Lower lobe of right lung (tissue), 2 donors: Measurements from ENCODE around the gene LHX3. TPM values are rescaled to one million over a fixed set of nuclear protein-coding genes. Genes with fewer than 3 reads are reported as not detected.
"Not testable (repeated sequence)": the region's sequence is repeated elsewhere in the genome, so short reads cannot be mapped to it uniquely, and the experiment has no call there.

ENCODE experiments used
- ATAC-seq, 2 donors: fragments of 200-7000 bp; cut with Tn5 transposase; one replicate each; pipeline ENCODE4 v1.9.1; 2020 to 2022; ENCODE audit warnings: mild to moderate bottlenecking in 2 of 2, moderate library complexity in 2 of 2
- DNase-seq: peaks from one replicate; pipeline ENCODE4 v3.0.0-alpha.2; 2020
- H3K27ac ChIP-seq: fragments of 200-600 bp; one replicate; pipeline ENCODE4 v1.8.0; 2022
- H3K27me3 ChIP-seq: fragments of 200-600 bp; one replicate; pipeline ENCODE4 v1.8.0; 2022; ENCODE audit warnings: low read depth
- H3K36me3 ChIP-seq: fragments of 200-600 bp; one replicate; pipeline ENCODE4 v1.8.0; 2022; ENCODE audit warnings: mild to moderate bottlenecking
- H3K4me1 ChIP-seq: fragments of 200-600 bp; one replicate; pipeline ENCODE4 v1.8.0; 2022
- H3K4me3 ChIP-seq: fragments of 200-600 bp; one replicate; pipeline ENCODE4 v1.8.0; 2022; ENCODE audit warnings: mild to moderate bottlenecking
- H3K9me3 ChIP-seq: fragments of 200-600 bp; one replicate; pipeline ENCODE4 v1.8.0; 2022
- CTCF ChIP-seq: fragments of 200-600 bp; IDR thresholded peaks from one replicate; pipeline ENCODE4 v1.8.0; 2022; ENCODE audit warnings: antibody characterized with exemption, mild to moderate bottlenecking
- intact Hi-C: fragments of 100-400 bp; cut with DNase I; formaldehyde crosslinking; loops from one replicate; pipeline ENCODE4 v1.11.0; 2022
- total RNA-seq: library from RNA; stranded (reverse); fragmentation: NEBNext Ultra II Directional; extraction: Animal tissue kit (Norgen Biotek cat#: 25700); gene quantifications from one replicate; pipeline ENCODE4 v1.2.1, GENCODE V29; 2021
- donor health status: DM: no; HTN: yes; CAD: no; lungs with severe emphysema.

Gene LHX3
- total RNA-seq, 1 donor from 2014 or later: not detected

GRCh38 chr9:136151848-136152542 lies 52.9 kb downstream of the LHX3 start:
- intact Hi-C loops: no loop called here
- H3K9me3 ChIP-seq: no peaks in the 10 kb centered on the region
- H3K36me3 ChIP-seq: no peaks in the 10 kb centered on the region
- H3K4me1 ChIP-seq: no peaks in the 10 kb centered on the region
- no peak overlapping the region for H3K4me3 ChIP-seq
- no peak for ATAC-seq
- peaks cover 40% of the 10 kb centered on the region for H3K27me3 ChIP-seq
- TF ChIP-seq CTCF: no peak
- no peak for DNase-seq
- no peak overlapping the region for H3K27ac ChIP-seq

GRCh38 chr9:136151214-136151804 lies 53.6 kb downstream of the LHX3 start:
- no peak overlapping the region for H3K4me3 ChIP-seq
- no peaks in the 10 kb centered on the region for H3K9me3 ChIP-seq
- H3K27ac ChIP-seq: no peak overlapping the region
- H3K27me3 ChIP-seq: peaks cover 35% of the 10 kb centered on the region
- intact Hi-C loops: no loop called here
- H3K36me3 ChIP-seq: no peaks in the 10 kb centered on the region
- TF ChIP-seq CTCF: no peak
- no peaks in the 10 kb centered on the region for H3K4me1 ChIP-seq
- DNase-seq (no peak), ATAC-seq (no peak)

- H3K27ac ChIP-seq, H3K36me3 ChIP-seq, DNase-seq, H3K4me1 ChIP-seq, H3K4me3 ChIP-seq, H3K9me3 ChIP-seq, ATAC-seq, intact Hi-C loops: not testable (repeated sequence)
- H3K27me3 ChIP-seq: peaks cover 35% of the 10 kb centered on the region
Observed at GRCh38 chr9:136150664-136151213, 54.2 kb downstream of the LHX3 start.

GRCh38 chr9:136149853-136150252 lies 55.1 kb downstream of the LHX3 start:
- DNase-seq (no peak), ATAC-seq (no peak)
- Histone ChIP-seq H3K4me1 (no peaks in the 10 kb centered on the region), H3K27me3 (peaks cover 36% of the 10 kb centered on the region), H3K4me3 (no peak overlapping the region), H3K27ac (no peak overlapping the region), H3K9me3 (no peaks in the 10 kb centered on the region), H3K36me3 (no peaks in the 10 kb centered on the region)
- no peak for TF ChIP-seq CTCF
- intact Hi-C loops: no loop called here

- no peak for DNase-seq
- intact Hi-C loops: no loop called here
- Histone ChIP-seq H3K4me1 (no peaks in the 10 kb centered on the region), H3K4me3 (no peak overlapping the region), H3K27me3 (peaks cover 39% of the 10 kb centered on the region), H3K36me3 (no peaks in the 10 kb centered on the region), H3K27ac (no peak overlapping the region), H3K9me3 (no peaks in the 10 kb centered on the region)
- no peak for ATAC-seq
- TF ChIP-seq CTCF: no peak
Observed at GRCh38 chr9:136149337-136149736, 55.6 kb downstream of the LHX3 start.

- Histone ChIP-seq H3K4me3 (no peak overlapping the region), H3K27me3 (peaks cover 43% of the 10 kb centered on the region), H3K4me1 (no peaks in the 10 kb centered on the region), H3K9me3 (no peaks in the 10 kb centered on the region), H3K36me3 (no peaks in the 10 kb centered on the region), H3K27ac (no peak overlapping the region)
- DNase-seq (no peak), ATAC-seq (no peak)
- no peak for TF ChIP-seq CTCF
- intact Hi-C loops: no loop called here
Observed at GRCh38 chr9:136148766-136149165, 56.2 kb downstream of the LHX3 start.
